HEK293 (cell line): Measurements from ENCODE around the gene TNFRSF8.

Experiments used
- GFI1B ChIP-seq: fragments of 450-650 bp; formaldehyde crosslinking; IDR thresholded peaks from 2 replicates; pipeline ENCODE4 v1.5.1; 2016; ENCODE audit warnings: missing biosample characterization, missing genetic modification characterization
- GLIS2 ChIP-seq: fragments of 450-650 bp; formaldehyde crosslinking; IDR thresholded peaks from 2 replicates; pipeline ENCODE4 v1.5.1; 2016; ENCODE audit warnings: missing biosample characterization, missing genetic modification characterization
- HOXC10 ChIP-seq: sonication (generic); formaldehyde crosslinking; IDR thresholded peaks from 2 replicates; pipeline ENCODE4 v1.8.1; 2023; ENCODE audit warnings: mild to moderate bottlenecking, missing genetic modification reagents
- OSR2 ChIP-seq: fragments of 450-650 bp; formaldehyde crosslinking; IDR thresholded peaks from 2 replicates; pipeline ENCODE4 v1.5.1; 2016; ENCODE audit warnings: missing biosample characterization, missing genetic modification characterization
- PRDM10 ChIP-seq: fragments of 450-650 bp; formaldehyde crosslinking; IDR thresholded peaks from 2 replicates; pipeline ENCODE4 v1.5.1; 2016; ENCODE audit warnings: missing biosample characterization, missing genetic modification characterization
- SCRT2 ChIP-seq: fragments of 450-650 bp; formaldehyde crosslinking; IDR thresholded peaks from 2 replicates; pipeline ENCODE4 v1.5.1; 2016; ENCODE audit warnings: missing biosample characterization, missing genetic modification characterization
- YY2 ChIP-seq: fragments of 450-650 bp; formaldehyde crosslinking; IDR thresholded peaks from 2 replicates; pipeline ENCODE4 v1.5.1; 2016; ENCODE audit warnings: missing biosample characterization, missing genetic modification characterization
- ZBTB1 ChIP-seq: fragments of 450-650 bp; formaldehyde crosslinking; IDR thresholded peaks from 2 replicates; pipeline ENCODE4 v1.5.1; 2016; ENCODE audit warnings: missing biosample characterization, missing genetic modification characterization
- ZBTB20 ChIP-seq: fragments of 450-650 bp; formaldehyde crosslinking; IDR thresholded peaks from 2 replicates; pipeline ENCODE4 v1.5.1; 2016; ENCODE audit warnings: missing biosample characterization, missing genetic modification characterization
- ZFP37 ChIP-seq: fragments of 450-650 bp; formaldehyde crosslinking; IDR thresholded peaks from 2 replicates; pipeline ENCODE4 v1.5.1; 2016; ENCODE audit warnings: missing biosample characterization, missing genetic modification characterization
- ZIC2 ChIP-seq: fragments of 450-650 bp; formaldehyde crosslinking; IDR thresholded peaks from 2 replicates; pipeline ENCODE4 v1.5.1; 2016; ENCODE audit warnings: missing biosample characterization, missing genetic modification characterization
- ZNF133 ChIP-seq: fragments of 450-650 bp; formaldehyde crosslinking; IDR thresholded peaks from 2 replicates; pipeline ENCODE4 v1.5.1; 2016; ENCODE audit warnings: missing biosample characterization, missing genetic modification characterization
- ZNF146 ChIP-seq: fragments of 450-650 bp; formaldehyde crosslinking; IDR thresholded peaks from 2 replicates; pipeline ENCODE4 v1.5.1; 2016; ENCODE audit warnings: missing biosample characterization, missing genetic modification characterization
- ZNF221 ChIP-seq: fragments of 450-650 bp; formaldehyde crosslinking; IDR thresholded peaks from 2 replicates; pipeline ENCODE4 v1.5.1; 2017; ENCODE audit warnings: missing biosample characterization, missing genetic modification characterization, borderline replicate concordance
- ZNF23 ChIP-seq: fragments of 450-650 bp; formaldehyde crosslinking; IDR thresholded peaks from 2 replicates; pipeline ENCODE4 v1.5.1; 2016; ENCODE audit warnings: missing biosample characterization, missing genetic modification characterization, borderline replicate concordance
- ZNF280D ChIP-seq: fragments of 450-650 bp; formaldehyde crosslinking; IDR thresholded peaks from 2 replicates; pipeline ENCODE4 v1.5.1; 2016; ENCODE audit warnings: missing biosample characterization, missing genetic modification characterization
- ZNF350 ChIP-seq: fragments of 450-650 bp; formaldehyde crosslinking; IDR thresholded peaks from 2 replicates; pipeline ENCODE4 v1.5.0; 2017; ENCODE audit warnings: missing biosample characterization, mild to moderate bottlenecking, missing genetic modification characterization
- ZNF558 ChIP-seq: fragments of 450-650 bp; formaldehyde crosslinking; IDR thresholded peaks from 2 replicates; pipeline ENCODE4 v1.5.1; 2016; ENCODE audit warnings: missing biosample characterization, missing genetic modification characterization
- ZNF561 ChIP-seq: fragments of 450-650 bp; IDR thresholded peaks from 2 replicates; pipeline ENCODE4 v1.5.1; 2018; ENCODE audit warnings: missing biosample characterization, missing genetic modification characterization, borderline replicate concordance
- ZNF571 ChIP-seq: fragments of 450-650 bp; formaldehyde crosslinking; IDR thresholded peaks from 2 replicates; pipeline ENCODE4 v1.5.0; 2017; ENCODE audit warnings: missing biosample characterization, missing genetic modification characterization
- ZNF654 ChIP-seq: fragments of 450-650 bp; formaldehyde crosslinking; IDR thresholded peaks from 2 replicates; pipeline ENCODE4 v1.5.1; 2016; ENCODE audit warnings: low read depth, missing biosample characterization, missing genetic modification characterization
- ZNF76 ChIP-seq: fragments of 450-650 bp; formaldehyde crosslinking; IDR thresholded peaks from 2 replicates; pipeline ENCODE4; 2016; ENCODE audit warnings: low read depth, missing biosample characterization, missing genetic modification characterization, borderline replicate concordance
- ZNF768 ChIP-seq: fragments of 450-650 bp; formaldehyde crosslinking; IDR thresholded peaks from 2 replicates; pipeline ENCODE4 v1.5.1; 2018; ENCODE audit warnings: missing biosample characterization, mild to moderate bottlenecking, missing genetic modification characterization
- ZNF792 ChIP-seq: fragments of 450-650 bp; formaldehyde crosslinking; IDR thresholded peaks from 2 replicates; pipeline ENCODE4 v1.5.1; 2016; ENCODE audit warnings: missing biosample characterization, missing genetic modification characterization
- ZXDB ChIP-seq: fragments of 450-650 bp; formaldehyde crosslinking; IDR thresholded peaks from 2 replicates; pipeline ENCODE4 v1.5.1; 2016; ENCODE audit warnings: missing biosample characterization, missing genetic modification characterization

The TNFRSF8 gene

GRCh38 chr1:12019858-12020509, 43.1 kb upstream of the TNFRSF8 start (continued):
- TF ChIP-seq ZNF280D (tag by site-specific recombination) (no peak), ZNF792 (peak; percentile 87; the same call in 1 of the 2 replicates), YY2 (tag by site-specific recombination) (no peak), HOXC10 (CRISPR knock-in tag) (no peak), ZNF571 (no peak), ZBTB20 (tag by site-specific recombination) (peak; percentile 42), ZFP37 (tag by site-specific recombination) (peak; percentile 22; the same call in 1 of the 2 replicates), ZXDB (tag by site-specific recombination) (no peak), SCRT2 (tag by site-specific recombination) (0 out of 2 replicates have a peak, but pooled peaks have one; percentile 9), ZNF76 (tag by site-specific recombination) (peak; percentile 9; the same call in 1 of the 2 replicates), ZNF221 (tag by site-specific recombination) (no peak), ZNF23 (tag by site-specific recombination) (no peak), OSR2 (tag by site-specific recombination) (no peak), ZIC2 (tag by site-specific recombination) (0 out of 2 replicates have a peak, but pooled peaks have one; percentile 22), ZNF561 (tag by site-specific recombination) (no peak), ZNF146 (tag by site-specific recombination) (no peak), GFI1B (no peak), ZBTB1 (tag by site-specific recombination) (no peak), ZNF768 (peak; percentile 76; the same call in 1 of the 2 replicates), ZNF654 (tag by site-specific recombination) (no peak), ZNF133 (tag by site-specific recombination) (no peak), GLIS2 (tag by site-specific recombination) (peak; percentile 70; the same call in 1 of the 2 replicates), PRDM10 (tag by site-specific recombination) (peak; percentile 22; the same call in 1 of the 2 replicates), ZNF350 (no peak), ZNF558 (tag by site-specific recombination) (no peak)
